Measurements from ENCODE around the gene ZNF473. TPM values are rescaled to one million over a fixed set of nuclear protein-coding genes. Genes with fewer than 3 reads are reported as not detected.

The ZNF473 gene
- total RNA-seq, 1 experiment from 2014 or later, result 19.0 TPM

GRCh38 chr19:49976496-49976895, 49.3 kb upstream of the ZNF473 start:
- no peak overlapping the region for H3T11ph ChIP-seq (ENCODE audit: low read length)
- no peak overlapping the region for H3K27ac ChIP-seq (ENCODE audit: insufficient read length, low read depth, low read length)
- no peak overlapping the region for H3K27ac Mint-ChIP-seq
- H4K8ac ChIP-seq (replicated peaks; ENCODE audit: insufficient read length, low read depth, low read length), result no peak overlapping the region
- H2AFZ ChIP-seq (ENCODE audit: low read length), result no peak overlapping the region
- no peaks in the 10 kb centered on the region for H3K27me3 ChIP-seq (ENCODE audit: insufficient read depth, low read length)
- no peak overlapping the region for H3K18ac ChIP-seq (ENCODE audit: insufficient read length, low read depth, low read length)
- H3K4me1 Mint-ChIP-seq, result no peaks in the 10 kb centered on the region
- H2AK5ac ChIP-seq (ENCODE audit: insufficient read length, low read length), result no peak overlapping the region
- no peaks in the 10 kb centered on the region for H3K79me1 ChIP-seq (ENCODE audit: insufficient read depth, low read depth, low read length, poor library complexity, severe bottlenecking)
- H4K91ac ChIP-seq (ENCODE audit: insufficient read length, low read depth, low read length), result no peak overlapping the region
- H3K56ac ChIP-seq (ENCODE audit: insufficient read length, low read depth, low read length), result no peak overlapping the region
- H2BK5ac ChIP-seq (ENCODE audit: insufficient read length, low read length), result no peak overlapping the region
- DNase-seq, result no peak
- no peak overlapping the region for H3K14ac ChIP-seq (ENCODE audit: insufficient read depth, low read length)
- H2BK20ac ChIP-seq (ENCODE audit: low read depth, low read length, poor library complexity, severe bottlenecking), result no peak overlapping the region
- H4K5ac ChIP-seq (ENCODE audit: insufficient read length, low read depth, low read length), result no peak overlapping the region
- H3K4ac ChIP-seq (ENCODE audit: low read depth, low read length), result no peak overlapping the region
- no peaks in the 10 kb centered on the region for H4K20me1 ChIP-seq (ENCODE audit: control insufficient read depth, insufficient read depth, insufficient read length)
- H3K4me3 Mint-ChIP-seq, result no peak overlapping the region; a peak in 1 of 5 replicates
- H2BK15ac ChIP-seq (ENCODE audit: low read depth, low read length), result no peak overlapping the region
- no peaks in the 10 kb centered on the region for H3K79me2 ChIP-seq (ENCODE audit: insufficient read depth, low read length)
- WGBS (ENCODE audit: extremely low coverage, insufficient read length, low lambda C conversion rate), result no CpG with 5 or more reads among the region's 3 CpGs
- H3K9me3 ChIP-seq (ENCODE audit: control insufficient read depth, low read depth, low read length), result no peaks in the 10 kb centered on the region
- TF ChIP-seq CTCF (conservative IDR thresholded peaks at IDR 0.05), result no peak
- no peaks in the 10 kb centered on the region for H3K9me3 Mint-ChIP-seq
- H3K36me3 Mint-ChIP-seq (ENCODE audit: insufficient read depth in 1 of 3, low read depth in 3 of 3), result peaks cover 0 to 3% (median under 1%) of the 10 kb centered on the region in 3 experiments; a peak in 2 of 7 replicates
- H3K9ac ChIP-seq (ENCODE audit: extremely low read depth, insufficient read length, low read length), result no peak overlapping the region
- H3K23me2 ChIP-seq (ENCODE audit: insufficient read length, low read depth, low read length, poor library complexity, severe bottlenecking), result no peaks in the 10 kb centered on the region
- H3K23ac ChIP-seq (ENCODE audit: insufficient read length, low read depth, low read length), result no peak overlapping the region
- no peak overlapping the region for H2BK120ac ChIP-seq (ENCODE audit: low read depth, low read length, poor library complexity, severe bottlenecking)
- no peaks in the 10 kb centered on the region for H3K4me1 ChIP-seq (ENCODE audit: insufficient read depth, low read length)
- no peak overlapping the region for H3K4me2 ChIP-seq (ENCODE audit: insufficient read depth, insufficient read length, low read length)
- peaks cover 6% of the 10 kb centered on the region for H3K27me3 Mint-ChIP-seq (ENCODE audit: low read depth)
- no peak overlapping the region for H2BK12ac ChIP-seq (ENCODE audit: insufficient read length, low read depth, low read length)
